Measurements from ENCODE around the gene HLA-DRB5.
"Not testable (repeated sequence)": the region's sequence is repeated elsewhere in the genome, so short reads cannot be mapped to it uniquely, and the experiment has no call there.

HLA-DRB5 gene

GRCh38 chr6:32483968-32484613, 46.0 kb downstream of the HLA-DRB5 start:
- DNase-seq = no peak
- Mint-ChIP-seq H3K4me1 (ENCODE audit: low read depth in 2 of 2) (no peaks in the 10 kb centered on the region), H3K27me3 (peaks cover 16 to 25% of the 10 kb centered on the region in 2 donors), H3K36me3 (ENCODE audit: insufficient read depth) (no peaks in the 10 kb centered on the region), H3K27ac (no peak overlapping the region), H3K4me3 (no peak overlapping the region), H3K9me3 (no peaks in the 10 kb centered on the region)
- ATAC-seq (replicated peaks) = no peak

GRCh38 chr6:32475392-32476206, 54.5 kb downstream of the HLA-DRB5 start:
- H3K4me3 Mint-ChIP-seq = no peak overlapping the region
- H3K9me3 Mint-ChIP-seq = no peaks in the 10 kb centered on the region
- no peaks in the 10 kb centered on the region for H3K36me3 Mint-ChIP-seq (ENCODE audit: insufficient read depth)
- H3K4me1 Mint-ChIP-seq (ENCODE audit: low read depth in 2 of 2) = peaks cover 3 to 7% of the 10 kb centered on the region in 2 donors
- ATAC-seq (replicated peaks) = no peak
- no peak overlapping the region for H3K27ac Mint-ChIP-seq
- DNase-seq = no peak
- peaks cover 24 to 61% of the 10 kb centered on the region in 2 donors for H3K27me3 Mint-ChIP-seq

- ATAC-seq (replicated peaks) (peak; percentile 95), DNase-seq (peak in 1 of 3 experiments; percentile 19)
- peaks cover 30 to 67% of the 10 kb centered on the region in 2 donors for H3K27me3 Mint-ChIP-seq
- peak overlapping the region in 1 of 2 donors; percentile 41 for H3K27ac Mint-ChIP-seq
- H3K4me1 Mint-ChIP-seq (ENCODE audit: low read depth in 2 of 2); H3K9me3 Mint-ChIP-seq; H3K36me3 Mint-ChIP-seq (ENCODE audit: insufficient read depth): not testable (repeated sequence)
- peak overlapping the region in 1 of 2 donors; percentile 29 for H3K4me3 Mint-ChIP-seq
These were observed 56.4 kb downstream of the HLA-DRB5 start for GRCh38 chr6:32473376-32474348.

GRCh38 chr6:32472781-32473375, 57.2 kb downstream of the HLA-DRB5 start:
- DNase-seq (no peak), ATAC-seq (replicated peaks) (peak; percentile 28)
- Mint-ChIP-seq H3K27ac (no peak overlapping the region), H3K36me3 (ENCODE audit: insufficient read depth) (no peaks in the 10 kb centered on the region), H3K9me3 (no peaks in the 10 kb centered on the region), H3K4me1 (ENCODE audit: low read depth in 2 of 2) (peaks cover 3 to 7% of the 10 kb centered on the region in 2 donors), H3K4me3 (peak overlapping the region in 1 of 2 donors; percentile 29), H3K27me3 (peaks cover 30 to 59% of the 10 kb centered on the region in 2 donors)

- H3K27me3 Mint-ChIP-seq = peaks cover 42 to 52% of the 10 kb centered on the region in 2 donors
- not testable (repeated sequence) for H3K4me3 Mint-ChIP-seq; H3K9me3 Mint-ChIP-seq; H3K36me3 Mint-ChIP-seq (ENCODE audit: insufficient read depth); H3K27ac Mint-ChIP-seq; DNase-seq; ATAC-seq (replicated peaks); H3K4me1 Mint-ChIP-seq (ENCODE audit: low read depth in 2 of 2)
These were observed 62.2 kb downstream of the HLA-DRB5 start for GRCh38 chr6:32467743-32468503.

Data from effector memory CD8-positive, alpha-beta T cell (primary cell).